WTC11 (cell line): ENCODE measurements around the gene ADH1C. TPM values are rescaled to one million over a fixed set of nuclear protein-coding genes. Genes with fewer than 3 reads are reported as not detected.
"Not testable (repeated sequence)": the region's sequence is repeated elsewhere in the genome, so short reads cannot be mapped to it uniquely, and the experiment has no call there.

Experiments used
- ATAC-seq: fragments of 200-7000 bp; cut with Tn5 transposase; 2 replicates; pipeline ENCODE4 v1.10.0; 2021; ENCODE audit warnings: mild to moderate bottlenecking, moderate library complexity
- CTCF ChIA-PET: fragments of 300-600 bp; sonication (Branson Sonifier 250); formaldehyde crosslinking; loops from one replicate; lab custom pipeline; 2021; ENCODE audit warnings: antibody characterized with exemption; lab: Charles Lee
- POLR2A ChIA-PET: fragments of 350-600 bp; sonication (Branson Sonifier 250); formaldehyde crosslinking; loops from one replicate; lab custom pipeline; 2021; ENCODE audit warnings: antibody characterized with exemption; lab: Charles Lee
- DNase-seq: peaks from one replicate; pipeline ENCODE4 v3.0.0; 2021; ENCODE audit warnings: low spot score
- H3K27ac Mint-ChIP-seq: 2 replicates; pipeline ENCODE4 v1.8.0; 2021; ENCODE audit warnings: mixed read lengths
- H3K27me3 Mint-ChIP-seq: 2 replicates; pipeline ENCODE4 v1.8.0; 2021; ENCODE audit warnings: low read depth, mild to moderate bottlenecking, moderate library complexity, mixed read lengths
- H3K36me3 Mint-ChIP-seq: 2 replicates; pipeline ENCODE4 v1.8.0; 2021; ENCODE audit warnings: mixed read lengths
- H3K4me1 Mint-ChIP-seq: 2 replicates; pipeline ENCODE4 v1.8.0; 2022; ENCODE audit warnings: mixed read lengths
- H3K4me3 Mint-ChIP-seq: 2 replicates; pipeline ENCODE4 v1.8.0; 2021; ENCODE audit warnings: mild to moderate bottlenecking, moderate library complexity, mixed read lengths
- H3K9me3 Mint-ChIP-seq: 2 replicates; pipeline ENCODE4 v1.8.0; 2021; ENCODE audit warnings: mixed read lengths
- ATF2 ChIP-seq: sonication (generic); formaldehyde crosslinking; IDR thresholded peaks from 2 replicates; pipeline ENCODE4 v1.8.1; 2022; ENCODE audit warnings: low read depth, missing genetic modification reagents, borderline replicate concordance
- CREM ChIP-seq: sonication (generic); formaldehyde crosslinking; IDR thresholded peaks from 2 replicates; pipeline ENCODE4 v1.8.1; 2022; ENCODE audit warnings: mild to moderate bottlenecking, missing genetic modification reagents, moderate library complexity
- CTCF ChIP-seq: fragments of 200-600 bp; IDR thresholded peaks from 2 replicates; pipeline ENCODE4 v1.8.0; 2022; ENCODE audit warnings: antibody characterized with exemption
- ERG ChIP-seq: fragments of 250-450 bp; sonication (Bioruptor Pico); IDR thresholded peaks from 2 replicates; pipeline ENCODE4 v1.8.0; 2021; ENCODE audit warnings: mild to moderate bottlenecking
- FOXK1 ChIP-seq: sonication (generic); formaldehyde crosslinking; IDR thresholded peaks from 2 replicates; pipeline ENCODE4 v1.8.0; 2022; ENCODE audit warnings: mild to moderate bottlenecking, moderate library complexity, missing genetic modification reagents
- FOXP4 ChIP-seq: sonication (generic); formaldehyde crosslinking; IDR thresholded peaks from 2 replicates; pipeline ENCODE4 v1.8.0; 2022; ENCODE audit warnings: mild to moderate bottlenecking, missing genetic modification reagents
- IRF2 ChIP-seq: sonication (generic); formaldehyde crosslinking; IDR thresholded peaks from 2 replicates; pipeline ENCODE4 v1.8.0; 2022; ENCODE audit warnings: low read depth, missing genetic modification reagents, borderline replicate concordance
- MLX ChIP-seq: sonication (generic); formaldehyde crosslinking; IDR thresholded peaks from 2 replicates; pipeline ENCODE4 v1.8.1; 2023; ENCODE audit warnings: mild to moderate bottlenecking, missing genetic modification reagents, moderate library complexity
- MXD4 ChIP-seq: fragments of 250-450 bp; sonication (Bioruptor Pico); IDR thresholded peaks from 2 replicates; pipeline ENCODE4 v1.8.0; 2021; ENCODE audit warnings: mild to moderate bottlenecking, moderate library complexity, borderline replicate concordance
- MYBL2 ChIP-seq: sonication (generic); formaldehyde crosslinking; IDR thresholded peaks from 2 replicates; pipeline ENCODE4 v1.8.1; 2023; ENCODE audit warnings: mild to moderate bottlenecking, moderate library complexity, missing genetic modification reagents
- NFE2L1 ChIP-seq: sonication (generic); formaldehyde crosslinking; IDR thresholded peaks from 2 replicates; pipeline ENCODE4 v1.8.1; 2023; ENCODE audit warnings: missing genetic modification reagents
- NR3C1 ChIP-seq: sonication (generic); formaldehyde crosslinking; conservative IDR thresholded peaks from 2 replicates; pipeline ENCODE4 v1.8.1; 2023; ENCODE audit warnings: low read depth, mild to moderate bottlenecking, missing genetic modification reagents
- ZBTB43 ChIP-seq: sonication (generic); formaldehyde crosslinking; IDR thresholded peaks from 2 replicates; pipeline ENCODE4 v1.8.1; 2023; ENCODE audit warnings: mild to moderate bottlenecking, missing genetic modification reagents
- ZNF396 ChIP-seq: fragments of 250-450 bp; sonication (Bioruptor Pico); IDR thresholded peaks from 2 replicates; pipeline ENCODE4 v1.8.0; 2021; ENCODE audit warnings: mild to moderate bottlenecking, moderate library complexity, borderline replicate concordance
- ZNF512 ChIP-seq: sonication (generic); formaldehyde crosslinking; IDR thresholded peaks from 2 replicates; pipeline ENCODE4 v1.8.1; 2022; ENCODE audit warnings: missing genetic modification reagents, borderline replicate concordance
- ZNF532 ChIP-seq: fragments of 250-450 bp; sonication (Bioruptor Pico); IDR thresholded peaks from 2 replicates; pipeline ENCODE4 v1.9.0; 2021; ENCODE audit warnings: mild to moderate bottlenecking, borderline replicate concordance
- total RNA-seq: library from RNA; stranded (reverse); gene quantifications from 3 replicates; pipeline ENCODE4 v1.2.3, GENCODE V29; 2021

ADH1C gene
- total RNA-seq, 1 experiment from 2014 or later = 0.22 TPM

GRCh38 chr4:99349338-99349737 lies 3.2 kb downstream of the ADH1C start:
- no peaks in the 10 kb centered on the region for H3K4me1 Mint-ChIP-seq
- no peaks in the 10 kb centered on the region; the same call in none of the 2 replicates for H3K27me3 Mint-ChIP-seq
- no peak for DNase-seq
- H3K36me3 Mint-ChIP-seq = peaks cover 3% of the 10 kb centered on the region; the same call in 1 of the 2 replicates
- ChIA-PET POLR2A (no interaction called here), CTCF (interaction anchor here (1.5 kb wide), 1 partner anchor 28 kb away, joined by 4 read pairs; no protein-coding TSS in a partner anchor)
- no peak for TF ChIP-seq IRF2
- no peak for TF ChIP-seq ZNF532 (CRISPR knock-in tag)
- TF ChIP-seq FOXP4 (CRISPR knock-in tag) = no peak
- TF ChIP-seq NFE2L1 (CRISPR knock-in tag) = no peak
- no peak for TF ChIP-seq ATF2 (CRISPR knock-in tag)
- no peak for TF ChIP-seq CREM (CRISPR knock-in tag)
- no peak for TF ChIP-seq MLX (CRISPR knock-in tag)
- TF ChIP-seq CTCF = no peak
- no peak for TF ChIP-seq NR3C1
- no peak for TF ChIP-seq ZBTB43 (CRISPR knock-in tag)
- TF ChIP-seq MYBL2 (CRISPR knock-in tag) = no peak
- TF ChIP-seq MXD4 (CRISPR knock-in tag) = no peak
- TF ChIP-seq ZNF512 (CRISPR knock-in tag) = no peak
- no peak for TF ChIP-seq ZNF396
- no peak for TF ChIP-seq ERG (CRISPR knock-in tag)
- TF ChIP-seq FOXK1 (CRISPR knock-in tag) = no peak
- no peak overlapping the region for H3K27ac Mint-ChIP-seq
- H3K4me3 Mint-ChIP-seq = no peak overlapping the region
- no peak for ATAC-seq
- peaks cover 15% of the 10 kb centered on the region for H3K9me3 Mint-ChIP-seq

GRCh38 chr4:99342624-99343023 lies 9.9 kb downstream of the ADH1C start:
- H3K36me3 Mint-ChIP-seq, H3K27ac Mint-ChIP-seq, POLR2A ChIA-PET, H3K4me3 Mint-ChIP-seq, ATAC-seq, H3K9me3 Mint-ChIP-seq, H3K27me3 Mint-ChIP-seq, DNase-seq, H3K4me1 Mint-ChIP-seq, CTCF ChIA-PET: not testable (repeated sequence)
